Esophagus muscularis mucosa (tissue), 4 donors: ENCODE results near the gene USP2. TPM values are rescaled to one million over a fixed set of nuclear protein-coding genes. Genes with fewer than 3 reads are reported as not detected.

Experiments
- DNase-seq: peaks from one replicate; pipeline ENCODE4 v3.0.0-alpha.2; 2017; ENCODE audit errors: extremely low spot score
- H3K27ac ChIP-seq, 4 donors: fragments of 200-600 bp; sonication (generic); replicated peaks in 1 of 4; 1 replicate in 3 of 4; 2 replicates in 1 of 4; pipeline ENCODE4 v1.5.1; 2016 to 2019; ENCODE audit warnings: mild to moderate bottlenecking in 1 of 4
- H3K27me3 ChIP-seq, 4 donors: fragments of 200-600 bp; sonication (generic); one replicate each; pipeline versions ENCODE4 v1.5.1 to v1.6.0; 2016 to 2019
- H3K36me3 ChIP-seq, 4 donors: fragments of 200-600 bp; sonication (generic); one replicate each; pipeline ENCODE4 v1.5.1; 2016 to 2019
- H3K4me1 ChIP-seq, 4 donors: fragments of 200-600 bp; sonication (generic); one replicate each; pipeline ENCODE4 v1.5.1; 2016 to 2019
- H3K4me3 ChIP-seq, 4 donors: fragments of 200-600 bp; sonication (generic); 1 replicate in 2 of 4; 2 replicates in 2 of 4; pipeline ENCODE4 v1.5.1; 2016 to 2019; ENCODE audit warnings: mild to moderate bottlenecking in 4 of 4, moderate library complexity in 1 of 4
- H3K9me3 ChIP-seq, 4 donors: fragments of 200-600 bp; sonication (generic); 1 replicate in 3 of 4; 2 replicates in 1 of 4; pipeline ENCODE4 v1.5.1; 2016 to 2019
- CTCF ChIP-seq, 3 experiments: fragments of 200-600 bp in 2 of 3; fragments of 450-650 bp in 1 of 3; sonication (generic) in 2 of 3; IDR thresholded peaks; one replicate each; pipeline ENCODE4 v1.5.1; 2017 to 2019; ENCODE audit warnings: antibody characterized with exemption in 3 of 3, mild to moderate bottlenecking in 2 of 3, moderate library complexity in 1 of 3
- EP300 ChIP-seq: sonication (generic); formaldehyde crosslinking; IDR thresholded peaks from one replicate; pipeline ENCODE4 v1.6.1; 2017; ENCODE audit warnings: antibody characterized with exemption
- POLR2A ChIP-seq: fragments of 450-650 bp; IDR thresholded peaks from one replicate; pipeline ENCODE4 v1.6.1; 2017; ENCODE audit warnings: antibody characterized with exemption, moderate library complexity, mild to moderate bottlenecking, low read depth
- POLR2AphosphoS5 ChIP-seq, 2 donors: sonication (generic); formaldehyde crosslinking; IDR thresholded peaks; one replicate each; pipeline ENCODE4 v1.6.1; 2017; ENCODE audit warnings: antibody characterized with exemption in 2 of 2
- WGBS: methylation state at CpG from one replicate; pipeline ENCODE4 v1.1.5; 2018; 5-methylcytosine and 5-hydroxymethylcytosine counted together
- intact Hi-C: fragments of 100-400 bp; cut with DNase I; formaldehyde crosslinking; loops from one replicate; pipeline ENCODE4 v1.15.1; 2023
- total RNA-seq, 4 donors: library from RNA; depleted of rRNA; stranded (reverse); fragments of >200 nt; gene quantifications; one replicate each; pipeline versions ENCODE4 v1.1.0 to v1.2.1, GENCODE V29; 2016

The USP2 gene
- total RNA-seq, 4 donors from 2014 or later: 4.6 to 9.9 (median 6.1) TPM

GRCh38 chr11:119319700-119320239 lies 61.7 kb downstream of the USP2 start:
- H3K4me1 ChIP-seq: peaks cover 73 to 92% (median 81%) of the 10 kb centered on the region in 4 donors
- no peaks in the 10 kb centered on the region for H3K27me3 ChIP-seq
- intact Hi-C loops: loop anchor here (5.0 kb wide), 1 partner anchor 112 kb away; the partner anchor contains the start of gene CBL
- H3K36me3 ChIP-seq: peaks cover 0 to 4% (median 1%) of the 10 kb centered on the region in 4 donors
- DNase-seq: no peak
- no peaks in the 10 kb centered on the region for H3K9me3 ChIP-seq
- peak overlapping the region; percentile 98 to 99 (median 98) for H3K27ac ChIP-seq
- peak overlapping the region; percentile 55 to 64 (median 58) for H3K4me3 ChIP-seq
- TF ChIP-seq POLR2A: no peak
- TF ChIP-seq POLR2AphosphoS5 (IDR thresholded peaks at IDR 0.05): peak in 1 of 2 donors; percentile 17
- no peak for TF ChIP-seq CTCF (IDR thresholded peaks at IDR 0.05)
- no peak for TF ChIP-seq EP300
- 53% methylated on average over 11 of the region's 11 CpGs for WGBS

DNA sequence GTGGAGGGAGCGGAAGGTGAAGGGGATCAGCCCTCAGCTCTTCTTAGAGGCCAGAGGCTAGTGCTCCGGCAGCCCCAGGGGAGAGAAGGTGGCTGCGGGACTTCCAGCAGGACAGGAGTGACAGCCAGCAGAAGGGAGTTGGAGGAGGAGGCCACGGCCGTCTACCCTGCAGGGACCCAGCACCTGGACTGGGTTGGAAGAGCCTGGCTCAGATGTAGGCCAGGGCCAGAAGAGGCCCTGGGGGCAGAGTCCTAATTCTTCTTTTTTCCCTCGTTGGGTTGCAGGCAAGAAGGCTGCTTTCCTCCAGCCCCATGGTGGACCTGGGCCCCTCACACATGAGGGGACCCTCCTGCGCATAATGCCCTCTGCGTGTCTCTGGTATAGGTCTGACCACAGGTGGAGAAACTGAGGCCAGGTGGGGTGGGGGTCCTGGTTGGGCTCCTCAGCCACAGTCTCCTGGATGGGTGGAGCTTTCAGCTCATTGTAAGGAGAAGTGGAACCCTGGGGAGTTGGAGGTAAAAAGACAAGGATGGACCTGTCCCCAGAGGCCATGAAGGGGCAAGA lies 62.3 kb downstream of the USP2 start:
- peaks cover 0 to 10% (median 7%) of the 10 kb centered on the region in 4 donors for H3K36me3 ChIP-seq
- no peaks in the 10 kb centered on the region for H3K9me3 ChIP-seq
- TF ChIP-seq CTCF (IDR thresholded peaks at IDR 0.05) (no peak), POLR2AphosphoS5 (IDR thresholded peaks at IDR 0.05) (no peak), EP300 (no peak), POLR2A (no peak)
- H3K4me3 ChIP-seq: peak overlapping the region in 3 of 4 donors; percentile 16 to 79 (median 31)
- peaks cover 73 to 97% (median 86%) of the 10 kb centered on the region in 4 donors for H3K4me1 ChIP-seq
- H3K27ac ChIP-seq: peak overlapping the region; percentile 98 to 99 (median 98)
- H3K27me3 ChIP-seq: no peaks in the 10 kb centered on the region
- DNase-seq: no peak
- intact Hi-C loops: no loop called here
- 80% methylated on average over 4 of the region's 8 CpGs for WGBS

GRCh38 chr11:119318240-119319135 lies 63.0 kb downstream of the USP2 start:
- peak overlapping the region in 3 of 4 donors; percentile 31 to 82 (median 79) for H3K4me3 ChIP-seq
- intact Hi-C loops: no loop called here
- no peak for DNase-seq
- 53% methylated on average over 17 of the region's 22 CpGs for WGBS
- peaks cover 0 to 17% (median 14%) of the 10 kb centered on the region in 4 donors for H3K36me3 ChIP-seq
- peak; percentile 87 to 96 for TF ChIP-seq POLR2AphosphoS5 (IDR thresholded peaks at IDR 0.05)
- TF ChIP-seq CTCF (IDR thresholded peaks at IDR 0.05): no peak
- TF ChIP-seq EP300: peak; percentile 65
- no peaks in the 10 kb centered on the region for H3K9me3 ChIP-seq
- H3K27me3 ChIP-seq: no peaks in the 10 kb centered on the region
- peaks cover 77 to 99% (median 89%) of the 10 kb centered on the region in 4 donors for H3K4me1 ChIP-seq
- peak overlapping the region; percentile 98 to 99 (median 98) for H3K27ac ChIP-seq

GRCh38 chr11:119317592-119318239 lies 63.8 kb downstream of the USP2 start:
- no peak for DNase-seq
- H3K4me3 ChIP-seq: peak overlapping the region; percentile 79 to 88 (median 82)
- intact Hi-C loops: no loop called here
- H3K36me3 ChIP-seq: peaks cover 3 to 25% (median 22%) of the 10 kb centered on the region in 4 donors
- 50% methylated on average over 14 of the region's 14 CpGs for WGBS
- peak overlapping the region; percentile 98 to 99 (median 98) for H3K27ac ChIP-seq
- peaks cover 71 to 98% (median 91%) of the 10 kb centered on the region in 4 donors for H3K4me1 ChIP-seq
- no peaks in the 10 kb centered on the region for H3K9me3 ChIP-seq
- H3K27me3 ChIP-seq: no peaks in the 10 kb centered on the region
- peak in 1 of 2 donors; percentile 46 for TF ChIP-seq POLR2AphosphoS5 (IDR thresholded peaks at IDR 0.05)
- TF ChIP-seq CTCF (IDR thresholded peaks at IDR 0.05): no peak
